ENCODE measurements around the gene ESF1.

DNA sequence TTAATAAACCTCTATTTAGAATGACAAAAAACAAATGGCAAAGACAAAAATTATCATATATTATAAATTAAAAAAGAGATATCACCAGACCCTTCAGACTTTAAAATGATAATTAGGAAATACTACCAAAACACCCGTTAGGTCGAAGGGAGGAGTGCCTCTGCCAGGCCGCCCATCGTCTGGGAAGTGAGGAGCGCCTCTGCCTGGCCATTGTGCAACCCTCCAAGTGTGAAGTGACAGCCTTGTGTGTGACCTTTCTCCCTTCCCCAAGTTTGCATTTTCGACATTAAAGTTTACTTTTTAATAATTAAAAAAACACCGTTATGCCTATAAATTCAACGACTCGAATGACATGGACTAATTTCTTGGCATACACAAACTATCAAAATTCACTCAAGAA, 81.5 kb downstream of the ESF1 start:
- TF ChIP-seq, protein P1, sequence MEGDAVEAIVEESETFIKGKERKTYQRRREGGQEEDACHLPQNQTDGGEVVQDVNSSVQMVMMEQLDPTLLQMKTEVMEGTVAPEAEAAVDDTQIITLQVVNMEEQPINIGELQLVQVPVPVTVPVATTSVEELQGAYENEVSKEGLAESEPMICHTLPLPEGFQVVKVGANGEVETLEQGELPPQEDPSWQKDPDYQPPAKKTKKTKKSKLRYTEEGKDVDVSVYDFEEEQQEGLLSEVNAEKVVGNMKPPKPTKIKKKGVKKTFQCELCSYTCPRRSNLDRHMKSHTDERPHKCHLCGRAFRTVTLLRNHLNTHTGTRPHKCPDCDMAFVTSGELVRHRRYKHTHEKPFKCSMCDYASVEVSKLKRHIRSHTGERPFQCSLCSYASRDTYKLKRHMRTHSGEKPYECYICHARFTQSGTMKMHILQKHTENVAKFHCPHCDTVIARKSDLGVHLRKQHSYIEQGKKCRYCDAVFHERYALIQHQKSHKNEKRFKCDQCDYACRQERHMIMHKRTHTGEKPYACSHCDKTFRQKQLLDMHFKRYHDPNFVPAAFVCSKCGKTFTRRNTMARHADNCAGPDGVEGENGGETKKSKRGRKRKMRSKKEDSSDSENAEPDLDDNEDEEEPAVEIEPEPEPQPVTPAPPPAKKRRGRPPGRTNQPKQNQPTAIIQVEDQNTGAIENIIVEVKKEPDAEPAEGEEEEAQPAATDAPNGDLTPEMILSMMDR (IDR thresholded peaks at IDR 0.05), result no peak
- no peak for TF ChIP-seq EZH2 (IDR thresholded peaks at IDR 0.05; ENCODE audit: borderline replicate concordance, insufficient read depth, low read depth, low read length, poor library complexity, severe bottlenecking)
